ENCODE data around the gene UBALD2. TPM values are rescaled to one million over a fixed set of nuclear protein-coding genes. Genes with fewer than 3 reads are reported as not detected.

The UBALD2 gene
- total and polyA plus RNA-seq, 8 donors: 1.8 to 49.5 (median 38.7) TPM

GRCh38 chr17:76312735-76313134 is 47.6 kb downstream of the UBALD2 start:
- Histone ChIP-seq H3K4me3 (no peak overlapping the region), H3K36me3 (peaks cover 23 to 87% (median 84%) of the 10 kb centered on the region in 4 donors), H3K4me1 (no peaks in the 10 kb centered on the region), H3K27ac (no peak overlapping the region), H3K9me3 (no peaks in the 10 kb centered on the region), H3K27me3 (no peaks in the 10 kb centered on the region)
- intact Hi-C loops (cut with DNase I; ENCODE audit: low total_unique reads): no loop called here
- no peak for DNase-seq
- 82 to 92% (median 86%) methylated on average over 9 of the region's 9 CpGs for WGBS, 5 donors
- no peak for TF ChIP-seq EP300 (IDR thresholded peaks at IDR 0.05)
- TF ChIP-seq POLR2AphosphoS5 (IDR thresholded peaks at IDR 0.05): no peak
- no peak for TF ChIP-seq CTCF (IDR thresholded peaks at IDR 0.05)
- TF ChIP-seq POLR2A (IDR thresholded peaks at IDR 0.05): no peak

- intact Hi-C loops (cut with DNase I; ENCODE audit: low total_unique reads): no loop called here
- Histone ChIP-seq H3K4me1 (no peaks in the 10 kb centered on the region), H3K9me3 (no peaks in the 10 kb centered on the region), H3K27ac (no peak overlapping the region), H3K36me3 (peaks cover 23 to 87% (median 80%) of the 10 kb centered on the region in 4 donors), H3K27me3 (no peaks in the 10 kb centered on the region), H3K4me3 (no peak overlapping the region)
- 82 to 91% (median 90%) methylated on average over 15 of the region's 15 CpGs for WGBS, 5 donors
- DNase-seq: no peak
- TF ChIP-seq EP300 (IDR thresholded peaks at IDR 0.05): no peak
Observed at GRCh38 chr17:76314392-76315227, 49.5 kb downstream of the UBALD2 start.

GRCh38 chr17:76317535-76317934 is 52.4 kb downstream of the UBALD2 start:
- intact Hi-C loops (cut with DNase I; ENCODE audit: low total_unique reads): no loop called here
- H3K4me3 ChIP-seq: no peak overlapping the region
- TF ChIP-seq POLR2A (IDR thresholded peaks at IDR 0.05): no peak
- TF ChIP-seq CTCF (IDR thresholded peaks at IDR 0.05): no peak
- TF ChIP-seq EP300 (IDR thresholded peaks at IDR 0.05): no peak
- no peak for TF ChIP-seq POLR2AphosphoS5 (IDR thresholded peaks at IDR 0.05)
- peaks cover 16 to 81% (median 74%) of the 10 kb centered on the region in 4 donors for H3K36me3 ChIP-seq
- H3K27ac ChIP-seq: no peak overlapping the region
- DNase-seq: no peak
- no peaks in the 10 kb centered on the region for H3K4me1 ChIP-seq
- H3K27me3 ChIP-seq: no peaks in the 10 kb centered on the region
- 82 to 93% (median 86%) methylated on average over 2 of the region's 2 CpGs for WGBS, 5 donors
- no peaks in the 10 kb centered on the region for H3K9me3 ChIP-seq

GRCh38 chr17:76318586-76318985 is 53.4 kb downstream of the UBALD2 start:
- no peak overlapping the region for H3K4me3 ChIP-seq
- no peaks in the 10 kb centered on the region for H3K27me3 ChIP-seq
- TF ChIP-seq POLR2AphosphoS5 (IDR thresholded peaks at IDR 0.05) (no peak), EP300 (IDR thresholded peaks at IDR 0.05) (no peak), POLR2A (IDR thresholded peaks at IDR 0.05) (no peak), CTCF (IDR thresholded peaks at IDR 0.05) (no peak)
- intact Hi-C loops (cut with DNase I; ENCODE audit: low total_unique reads): no loop called here
- no peaks in the 10 kb centered on the region for H3K4me1 ChIP-seq
- no peak for DNase-seq
- H3K9me3 ChIP-seq: no peaks in the 10 kb centered on the region
- WGBS, 5 donors: 75 to 91% (median 83%) methylated on average over 3 of the region's 3 CpGs
- H3K36me3 ChIP-seq: peaks cover 18 to 81% (median 73%) of the 10 kb centered on the region in 4 donors
- no peak overlapping the region for H3K27ac ChIP-seq

Small RNA genes within 50 kb of the gene (small RNA-seq; reads per million reads assigned to genes)
- 0 reads per million in 4 donors for gene RF00019

Other genes starting within 250 kb of the UBALD2 start
- 10 to 100 TPM in 2 of 5 donors, 1 to 10 TPM in 3; 1.2 to 89.8 (median 9.7) TPM for gene EVPL, start 238.0 kb upstream of the UBALD2 start, total RNA-seq
- gene EVPL, start 238.0 kb upstream of the UBALD2 start, polyA plus RNA-seq: 100 to 1,000 TPM in 1 of 3 donors, 1 to 10 TPM in 2; 1.8 to 105 (median 8.2) TPM
- 10 to 100 TPM; 24.6 to 49.8 (median 47.8) TPM for gene SRP68, start 192.8 kb upstream of the UBALD2 start, total RNA-seq
- gene SRP68, start 192.8 kb upstream of the UBALD2 start, polyA plus RNA-seq: 10 to 100 TPM; 36.9 to 46.4 (median 39.3) TPM
- gene GALR2, start 190.6 kb upstream of the UBALD2 start, total RNA-seq: not detected
- under 1 TPM in 1 of 3 donors, not detected in 2; 0.48 TPM for gene GALR2, start 190.6 kb upstream of the UBALD2 start, polyA plus RNA-seq
- gene ZACN, start 186.2 kb upstream of the UBALD2 start, total RNA-seq: not detected
- 1 to 10 TPM in 2 of 3 donors, under 1 TPM in 1; 1.00 to 1.9 (median 1.4) TPM for gene ZACN, start 186.2 kb upstream of the UBALD2 start, polyA plus RNA-seq
- 100 to 1,000 TPM in 2 of 5 donors, 10 to 100 TPM in 3; 65.7 to 280 (median 80.3) TPM for gene EXOC7, start 161.6 kb upstream of the UBALD2 start, total RNA-seq
- gene EXOC7, start 161.6 kb upstream of the UBALD2 start, polyA plus RNA-seq: 10 to 100 TPM; 31.8 to 47.2 (median 33.2) TPM
- gene FOXJ1, start 124.1 kb upstream of the UBALD2 start, total RNA-seq: 1 to 10 TPM in 3 of 5 donors, not detected in 2; 1.3 to 6.7 (median 4.5) TPM
- gene FOXJ1, start 124.1 kb upstream of the UBALD2 start, polyA plus RNA-seq: under 1 TPM in 2 of 3 donors, not detected in 1; 0.12 to 0.25 TPM
- gene RNF157, start 24.9 kb upstream of the UBALD2 start, total RNA-seq: 10 to 100 TPM in 3 of 5 donors, 1 to 10 TPM in 2; 1.0 to 41.4 (median 11.6) TPM
- gene RNF157, start 24.9 kb upstream of the UBALD2 start, polyA plus RNA-seq: 1 to 10 TPM in 2 of 3 donors, under 1 TPM in 1; 0.95 to 4.1 (median 3.7) TPM
- gene QRICH2, start 42.9 kb downstream of the UBALD2 start, total RNA-seq: 10 to 100 TPM in 1 of 5 donors, 1 to 10 TPM in 3, under 1 TPM in 1; 0.72 to 12.5 (median 2.3) TPM
- gene QRICH2, start 42.9 kb downstream of the UBALD2 start, polyA plus RNA-seq: 1 to 10 TPM; 3.8 to 5.6 (median 4.0) TPM
- gene PRPSAP1, start 88.6 kb downstream of the UBALD2 start, total RNA-seq: 10 to 100 TPM; 29.1 to 49.0 (median 46.4) TPM
- gene PRPSAP1, start 88.6 kb downstream of the UBALD2 start, polyA plus RNA-seq: 10 to 100 TPM; 25.0 to 43.7 (median 25.3) TPM
- gene SPHK1, start 119.3 kb downstream of the UBALD2 start, total RNA-seq: 10 to 100 TPM in 1 of 5 donors, 1 to 10 TPM in 2, under 1 TPM in 1, not detected in 1; 0.45 to 13.9 (median 3.4) TPM
- 10 to 100 TPM in 1 of 3 donors, 1 to 10 TPM in 2; 5.8 to 10.6 (median 6.8) TPM for gene SPHK1, start 119.3 kb downstream of the UBALD2 start, polyA plus RNA-seq
- 10 to 100 TPM in 4 of 5 donors, 1 to 10 TPM in 1; 9.9 to 32.7 (median 17.9) TPM for gene UBE2O, start 187.8 kb downstream of the UBALD2 start, total RNA-seq
- 1 to 10 TPM; 4.6 to 7.2 (median 6.1) TPM for gene UBE2O, start 187.8 kb downstream of the UBALD2 start, polyA plus RNA-seq
- not detected for gene AANAT, start 202.3 kb downstream of the UBALD2 start, total RNA-seq
- gene AANAT, start 202.3 kb downstream of the UBALD2 start, polyA plus RNA-seq: under 1 TPM in 1 of 3 donors, not detected in 2; 0.44 TPM
- gene RHBDF2, start 236.1 kb downstream of the UBALD2 start, total RNA-seq: 100 to 1,000 TPM in 2 of 5 donors, 10 to 100 TPM in 3; 16.9 to 175 (median 43.8) TPM
- gene RHBDF2, start 236.1 kb downstream of the UBALD2 start, polyA plus RNA-seq: 10 to 100 TPM in 1 of 3 donors, 1 to 10 TPM in 2; 4.6 to 17.5 (median 9.2) TPM